ENCODE data around the gene MAGI2.

DNA sequence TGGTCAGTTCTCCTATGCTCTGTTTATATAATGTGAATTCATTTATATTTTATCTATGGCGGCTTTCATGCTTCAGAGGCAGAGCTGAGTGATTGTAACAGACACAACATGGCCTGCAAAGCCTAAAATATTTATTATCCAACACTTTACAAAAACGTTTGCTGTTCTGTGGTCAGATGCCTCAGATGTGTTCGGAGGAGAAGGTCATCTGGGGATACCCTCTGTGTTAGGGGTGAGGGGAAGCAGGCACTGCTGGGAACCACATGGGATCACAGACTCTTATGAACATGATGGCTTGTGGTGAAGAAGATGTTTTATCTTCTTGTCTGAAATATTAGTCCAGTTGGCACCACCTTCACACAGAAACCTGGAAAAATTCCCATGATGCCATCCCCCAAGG, 1451.4 kb downstream of the MAGI2 start:
- TF ChIP-seq, protein P1, sequence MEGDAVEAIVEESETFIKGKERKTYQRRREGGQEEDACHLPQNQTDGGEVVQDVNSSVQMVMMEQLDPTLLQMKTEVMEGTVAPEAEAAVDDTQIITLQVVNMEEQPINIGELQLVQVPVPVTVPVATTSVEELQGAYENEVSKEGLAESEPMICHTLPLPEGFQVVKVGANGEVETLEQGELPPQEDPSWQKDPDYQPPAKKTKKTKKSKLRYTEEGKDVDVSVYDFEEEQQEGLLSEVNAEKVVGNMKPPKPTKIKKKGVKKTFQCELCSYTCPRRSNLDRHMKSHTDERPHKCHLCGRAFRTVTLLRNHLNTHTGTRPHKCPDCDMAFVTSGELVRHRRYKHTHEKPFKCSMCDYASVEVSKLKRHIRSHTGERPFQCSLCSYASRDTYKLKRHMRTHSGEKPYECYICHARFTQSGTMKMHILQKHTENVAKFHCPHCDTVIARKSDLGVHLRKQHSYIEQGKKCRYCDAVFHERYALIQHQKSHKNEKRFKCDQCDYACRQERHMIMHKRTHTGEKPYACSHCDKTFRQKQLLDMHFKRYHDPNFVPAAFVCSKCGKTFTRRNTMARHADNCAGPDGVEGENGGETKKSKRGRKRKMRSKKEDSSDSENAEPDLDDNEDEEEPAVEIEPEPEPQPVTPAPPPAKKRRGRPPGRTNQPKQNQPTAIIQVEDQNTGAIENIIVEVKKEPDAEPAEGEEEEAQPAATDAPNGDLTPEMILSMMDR (IDR thresholded peaks at IDR 0.05) = no peak
- TF ChIP-seq POLR2A (IDR thresholded peaks at IDR 0.05) (no peak), POLR2AphosphoS5 (IDR thresholded peaks at IDR 0.05; ENCODE audit: insufficient read depth in 1 of 2, low read depth in 1 of 2) (no peak)
